Osteoblast (primary cell): ENCODE measurements around the gene WDR88. TPM values are rescaled to one million over a fixed set of nuclear protein-coding genes. Genes with fewer than 3 reads are reported as not detected.

Experiments used
- DNase-seq: peaks from one replicate; pipeline ENCODE4 v3.0.0; 2011; ENCODE audit warnings: low spot score, mixed read lengths; ENCODE audit not compliant: insufficient read length; ENCODE audit errors: missing footprints
- H2AFZ ChIP-seq: 2 replicates; pipeline ENCODE4 v1.6.0; 2011; ENCODE audit warnings: mild to moderate bottlenecking, low read length
- H3K27ac ChIP-seq: 2 replicates; pipeline ENCODE4 v1.5.1; 2011; ENCODE audit warnings: mild to moderate bottlenecking, low read depth, low read length, moderate library complexity
- H3K27me3 ChIP-seq: 2 replicates; pipeline ENCODE4 v1.6.0; 2012; ENCODE audit warnings: mild to moderate bottlenecking, control low read depth, inconsistent platforms, low read length, moderate library complexity; ENCODE audit not compliant: insufficient read depth
- H3K36me3 ChIP-seq: 2 replicates; pipeline ENCODE4 v1.5.1; 2011; ENCODE audit warnings: mild to moderate bottlenecking, low read length, control low read depth, moderate library complexity; ENCODE audit not compliant: insufficient read depth
- H3K4me1 ChIP-seq: 2 replicates; pipeline ENCODE4 v1.5.1; 2011; ENCODE audit warnings: mild to moderate bottlenecking, low read length, control low read depth, moderate library complexity; ENCODE audit not compliant: insufficient read depth
- H3K4me2 ChIP-seq: 2 replicates; pipeline ENCODE4 v1.6.0; 2011; ENCODE audit warnings: mild to moderate bottlenecking, low read length; ENCODE audit not compliant: insufficient read depth
- H3K4me3 ChIP-seq: fragments of 200-600 bp; sonication (generic); 3 replicates; pipeline ENCODE4 v1.5.1; 2012; ENCODE audit warnings: mild to moderate bottlenecking, low read length, inconsistent platforms; ENCODE audit not compliant: insufficient read depth
- H3K79me2 ChIP-seq: 2 replicates; pipeline ENCODE4 v1.6.0; 2012; ENCODE audit warnings: mild to moderate bottlenecking, low read length, control low read depth, inconsistent platforms; ENCODE audit not compliant: insufficient read depth
- H3K9me3 ChIP-seq: 2 replicates; pipeline ENCODE4 v1.5.1; 2011; ENCODE audit warnings: low read depth, low read length, control low read depth
- H4K20me1 ChIP-seq: 2 replicates; pipeline ENCODE4 v1.6.0; 2012; ENCODE audit warnings: mild to moderate bottlenecking, low read length, control low read depth; ENCODE audit not compliant: insufficient read depth
- CTCF ChIP-seq: IDR thresholded peaks from 2 replicates; pipeline ENCODE4 v1.5.1; 2011; ENCODE audit warnings: mild to moderate bottlenecking, low read depth, low read length, moderate library complexity; ENCODE audit errors: extremely low read depth
- total RNA-seq: library from RNA; depleted of rRNA; stranded (reverse); fragments of >200 nt; gene quantifications from 2 replicates; pipeline ENCODE4 v1.2.3, GENCODE V29; 2012

Gene WDR88
- total RNA-seq, 1 donor = not detected

- Histone ChIP-seq H3K27ac (no peak overlapping the region), H3K4me2 (no peak overlapping the region), H3K9me3 (no peaks in the 10 kb centered on the region), H3K79me2 (peaks cover 5% of the 10 kb centered on the region), H3K27me3 (no peaks in the 10 kb centered on the region), H3K4me1 (no peaks in the 10 kb centered on the region), H3K4me3 (no peak overlapping the region), H4K20me1 (peaks cover 3% of the 10 kb centered on the region), H3K36me3 (peaks cover 4% of the 10 kb centered on the region), H2AFZ (no peak overlapping the region)
- TF ChIP-seq CTCF = no peak
- peak; percentile 74 for DNase-seq
Measured at GRCh38 chr19:33199441-33200265, 67.7 kb downstream of the WDR88 start.

GRCh38 chr19:33201473-33201872, 69.6 kb downstream of the WDR88 start:
- no peak overlapping the region for H3K4me2 ChIP-seq
- no peaks in the 10 kb centered on the region for H3K27me3 ChIP-seq
- DNase-seq = peak; percentile 81
- H3K79me2 ChIP-seq = no peaks in the 10 kb centered on the region
- H4K20me1 ChIP-seq = peaks cover 3% of the 10 kb centered on the region
- H3K27ac ChIP-seq = no peak overlapping the region
- no peak for TF ChIP-seq CTCF
- H3K4me3 ChIP-seq = no peak overlapping the region
- H3K9me3 ChIP-seq = no peaks in the 10 kb centered on the region
- no peaks in the 10 kb centered on the region for H3K4me1 ChIP-seq
- H2AFZ ChIP-seq = no peak overlapping the region
- peaks cover 4% of the 10 kb centered on the region for H3K36me3 ChIP-seq

- H3K36me3 ChIP-seq = peaks cover 4% of the 10 kb centered on the region
- TF ChIP-seq CTCF = no peak
- H4K20me1 ChIP-seq = peaks cover 3% of the 10 kb centered on the region
- H3K4me2 ChIP-seq = no peak overlapping the region
- no peaks in the 10 kb centered on the region for H3K4me1 ChIP-seq
- no peaks in the 10 kb centered on the region for H3K79me2 ChIP-seq
- no peak overlapping the region for H3K27ac ChIP-seq
- H3K9me3 ChIP-seq = no peaks in the 10 kb centered on the region
- no peaks in the 10 kb centered on the region for H3K27me3 ChIP-seq
- H3K4me3 ChIP-seq = no peak overlapping the region
- DNase-seq = peak; percentile 68
- no peak overlapping the region for H2AFZ ChIP-seq
Measured at GRCh38 chr19:33201886-33202545, 70.1 kb downstream of the WDR88 start.
